ENCODE data around the gene LBR.

The LBR gene

GRCh38 chr1:225410036-225410435 is 17.8 kb downstream of the LBR start:
- DNase-seq (ENCODE audit: low read depth) = no peak
- no peak for TF ChIP-seq CTCF (conservative IDR thresholded peaks at IDR 0.05; ENCODE audit: control insufficient read depth, insufficient read depth, low read depth, low read length)
- no peak overlapping the region for H3K4me3 ChIP-seq (ENCODE audit: control insufficient read depth, low read depth, low read length)

- DNase-seq (ENCODE audit: low read depth) = no peak
- TF ChIP-seq CTCF (conservative IDR thresholded peaks at IDR 0.05; ENCODE audit: control insufficient read depth, insufficient read depth, low read depth, low read length) = no peak
- H3K4me3 ChIP-seq (ENCODE audit: control insufficient read depth, low read depth, low read length) = no peak overlapping the region
These were observed 18.8 kb downstream of the LBR start for GRCh38 chr1:225409051-225409450.

- TF ChIP-seq CTCF (conservative IDR thresholded peaks at IDR 0.05; ENCODE audit: control insufficient read depth, insufficient read depth, low read depth, low read length) = no peak
- no peak overlapping the region for H3K4me3 ChIP-seq (ENCODE audit: control insufficient read depth, low read depth, low read length)
- DNase-seq (ENCODE audit: low read depth) = no peak
These were observed 19.6 kb downstream of the LBR start for GRCh38 chr1:225408249-225408648.

- TF ChIP-seq CTCF (conservative IDR thresholded peaks at IDR 0.05; ENCODE audit: control insufficient read depth, insufficient read depth, low read depth, low read length) = no peak
- no peak overlapping the region for H3K4me3 ChIP-seq (ENCODE audit: control insufficient read depth, low read depth, low read length)
- DNase-seq (ENCODE audit: low read depth) = no peak
These were observed 20.1 kb downstream of the LBR start for GRCh38 chr1:225407755-225408154.

- H3K4me3 ChIP-seq (ENCODE audit: control insufficient read depth, low read depth, low read length) = no peak overlapping the region
- no peak for DNase-seq (ENCODE audit: low read depth)
- no peak for TF ChIP-seq CTCF (conservative IDR thresholded peaks at IDR 0.05; ENCODE audit: control insufficient read depth, insufficient read depth, low read depth, low read length)
These were observed 20.7 kb downstream of the LBR start for GRCh38 chr1:225406976-225407725.

GRCh38 chr1:225400968-225401367 is 26.9 kb downstream of the LBR start:
- no peak for DNase-seq (ENCODE audit: low read depth)
- no peak for TF ChIP-seq CTCF (conservative IDR thresholded peaks at IDR 0.05; ENCODE audit: control insufficient read depth, insufficient read depth, low read depth, low read length)
- H3K4me3 ChIP-seq (ENCODE audit: control insufficient read depth, low read depth, low read length) = no peak overlapping the region

Measured in fibroblast of mammary gland (primary cell).